GM23248 (cell line): Measurements from ENCODE around the gene PAGE2B. TPM values are rescaled to one million over a fixed set of nuclear protein-coding genes. Genes with fewer than 3 reads are reported as not detected.

Experiments
- DNase-seq: peaks from one replicate; pipeline ENCODE4 v3.0.0-alpha.2; 2015
- H2AFZ ChIP-seq: fragments of 200-600 bp; sonication (generic); 2 replicates; pipeline ENCODE4 v1.6.1; 2016; ENCODE audit warnings: antibody characterized with exemption
- H3F3A ChIP-seq: fragments of 200-600 bp; sonication (generic); 2 replicates; pipeline ENCODE4 v1.6.1; 2016; ENCODE audit warnings: mild to moderate bottlenecking, antibody characterized with exemption, mixed run types; ENCODE audit not compliant: insufficient read depth
- H3K27ac ChIP-seq: fragments of 200-600 bp; sonication (generic); 2 replicates; pipeline ENCODE4 v1.5.1; 2016; ENCODE audit warnings: mild to moderate bottlenecking
- H3K27me3 ChIP-seq: fragments of 200-600 bp; sonication (generic); replicated peaks from 2 replicates; pipeline ENCODE4 v1.6.1; 2016; ENCODE audit warnings: mild to moderate bottlenecking; ENCODE audit not compliant: insufficient read depth
- H3K36me3 ChIP-seq: fragments of 200-600 bp; sonication (generic); 2 replicates; pipeline ENCODE4 v1.6.1; 2016; ENCODE audit warnings: low read depth, mild to moderate bottlenecking
- H3K4me1 ChIP-seq: fragments of 200-600 bp; sonication (generic); 2 replicates; pipeline ENCODE4 v1.6.1; 2016; ENCODE audit warnings: mild to moderate bottlenecking; ENCODE audit not compliant: insufficient read depth
- H3K4me2 ChIP-seq: fragments of 200-600 bp; sonication (generic); one replicate; pipeline ENCODE4 v1.6.1; 2016; ENCODE audit warnings: mild to moderate bottlenecking; ENCODE audit not compliant: unreplicated experiment
- H3K4me3 ChIP-seq: fragments of 200-600 bp; sonication (generic); 2 replicates; pipeline ENCODE4 v1.5.1; 2016; ENCODE audit warnings: mild to moderate bottlenecking
- H3K79me2 ChIP-seq: fragments of 200-600 bp; sonication (generic); 2 replicates; pipeline ENCODE4 v1.6.1; 2016; ENCODE audit warnings: mild to moderate bottlenecking; ENCODE audit not compliant: insufficient read depth
- H3K9ac ChIP-seq: fragments of 200-600 bp; sonication (generic); 2 replicates; pipeline ENCODE4 v1.6.1; 2016; ENCODE audit warnings: mild to moderate bottlenecking
- H3K9me2 ChIP-seq: fragments of 200-600 bp; sonication (generic); 2 replicates; pipeline ENCODE4 v1.6.1; 2016; ENCODE audit warnings: mixed run types, mild to moderate bottlenecking, moderate library complexity; ENCODE audit not compliant: insufficient read depth
- H3K9me3 ChIP-seq: fragments of 200-600 bp; sonication (generic); one replicate; pipeline ENCODE4 v1.6.1; 2017; ENCODE audit warnings: low read depth
- H4K20me1 ChIP-seq: fragments of 200-600 bp; sonication (generic); 2 replicates; pipeline ENCODE4 v1.6.0; 2016; ENCODE audit not compliant: insufficient read depth
- EZH2 ChIP-seq: fragments of 200-600 bp; sonication (generic); IDR thresholded peaks from 2 replicates; pipeline ENCODE4 v1.6.1; 2018; ENCODE audit warnings: antibody characterized with exemption, mild to moderate bottlenecking; ENCODE audit not compliant: insufficient read depth, poor library complexity, severe bottlenecking
- EZH2phosphoT487 ChIP-seq: fragments of 200-600 bp; sonication (generic); IDR thresholded peaks from 2 replicates; pipeline ENCODE4 v1.6.1; 2018; ENCODE audit warnings: antibody characterized with exemption, moderate library complexity, mild to moderate bottlenecking, low read depth; ENCODE audit not compliant: insufficient read depth
- WGBS, 2 experiments: methylation state at CpG; one replicate each; pipeline ENCODE4 v1.1.6; 2015 to 2017; ENCODE audit warnings: low lambda C conversion rate in 2 of 2, low coverage in 1 of 2; ENCODE audit errors: missing lambda C conversion rate in 2 of 2; 5-methylcytosine and 5-hydroxymethylcytosine counted together
- in situ Hi-C: fragments of 300-500 bp; cut with MboI; formaldehyde crosslinking; loops from 2 replicates; pipeline ENCODE4 v1.15.0; 2020
- polyA plus RNA-seq: library from polyadenylated mRNA; unstranded; fragments of >200 nt; fragmentation: Nextera tagmentation; extraction: Ambion mirVana; gene quantifications from 2 replicates; pipeline ENCODE4 v1.2.1, GENCODE V29; 2016
- total RNA-seq: library from RNA; depleted of rRNA; stranded (reverse); fragments of >200 nt; shearing (Covaris generic); gene quantifications from 2 replicates; pipeline ENCODE4 v1.2.3, GENCODE V29; 2014

Gene PAGE2B
- total and polyA plus RNA-seq, 2 experiments from 2014 or later: not detected

GRCh38 chrX:55118574-55118973, 43.7 kb downstream of the PAGE2B start:
- TF ChIP-seq EZH2phosphoT487 (no peak), EZH2 (no peak)
- H3K9me3 ChIP-seq: no peaks in the 10 kb centered on the region
- no peaks in the 10 kb centered on the region for H3K4me1 ChIP-seq
- H3F3A ChIP-seq: no peaks in the 10 kb centered on the region
- 30 to 46% methylated on average over 3 of the region's 3 CpGs for WGBS, 2 experiments
- H3K27me3 ChIP-seq: no peaks in the 10 kb centered on the region
- H3K9me2 ChIP-seq: no peaks in the 10 kb centered on the region
- DNase-seq: no peak
- H4K20me1 ChIP-seq: no peaks in the 10 kb centered on the region
- H3K27ac ChIP-seq: no peak overlapping the region
- no peak overlapping the region for H2AFZ ChIP-seq
- no peaks in the 10 kb centered on the region for H3K79me2 ChIP-seq
- H3K36me3 ChIP-seq: no peaks in the 10 kb centered on the region
- in situ Hi-C loops: no loop called here
- no peak overlapping the region for H3K9ac ChIP-seq
- no peak overlapping the region for H3K4me2 ChIP-seq
- H3K4me3 ChIP-seq: no peak overlapping the region

- H3K79me2 ChIP-seq: no peaks in the 10 kb centered on the region
- in situ Hi-C loops: no loop called here
- H3K27me3 ChIP-seq: no peaks in the 10 kb centered on the region
- H3K9me2 ChIP-seq: no peaks in the 10 kb centered on the region
- H2AFZ ChIP-seq: no peak overlapping the region
- no peak overlapping the region for H3K27ac ChIP-seq
- no peaks in the 10 kb centered on the region for H3K36me3 ChIP-seq
- H3K4me1 ChIP-seq: no peaks in the 10 kb centered on the region
- no peak overlapping the region for H3K4me3 ChIP-seq
- no peak for DNase-seq
- no peaks in the 10 kb centered on the region for H3F3A ChIP-seq
- H3K9ac ChIP-seq: no peak overlapping the region
- no peak for TF ChIP-seq EZH2
- H4K20me1 ChIP-seq: no peaks in the 10 kb centered on the region
- H3K9me3 ChIP-seq: no peaks in the 10 kb centered on the region
- no peak overlapping the region for H3K4me2 ChIP-seq
These were observed 44.4 kb downstream of the PAGE2B start for GRCh38 chrX:55119271-55119670.

DNA sequence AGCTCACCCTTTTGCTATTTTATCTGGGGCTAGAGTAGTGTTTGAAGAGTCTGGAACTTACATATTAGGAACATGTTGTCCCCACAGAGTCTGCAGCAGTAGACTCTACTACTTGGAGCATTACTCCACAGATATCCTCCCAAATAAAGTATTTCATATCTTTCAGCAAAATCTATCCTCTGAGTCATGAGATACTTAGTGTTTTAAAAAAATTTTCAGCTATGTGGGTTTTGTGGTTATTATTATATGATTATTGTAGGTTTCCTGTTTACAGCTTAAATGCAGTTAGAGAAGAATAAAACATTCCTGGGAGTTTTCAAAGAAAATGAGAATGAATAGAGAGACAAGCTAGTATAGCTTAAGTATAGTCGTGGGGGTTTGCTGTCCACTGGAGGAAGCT, 44.9 kb downstream of the PAGE2B start:
- DNase-seq: no peak
- H3K4me2 ChIP-seq: no peak overlapping the region
- no peaks in the 10 kb centered on the region for H3K36me3 ChIP-seq
- no peaks in the 10 kb centered on the region for H3K9me3 ChIP-seq
- H3K9ac ChIP-seq: no peak overlapping the region
- no peak overlapping the region for H2AFZ ChIP-seq
- H3K79me2 ChIP-seq: no peaks in the 10 kb centered on the region
- no peaks in the 10 kb centered on the region for H3K27me3 ChIP-seq
- H4K20me1 ChIP-seq: no peaks in the 10 kb centered on the region
- no peaks in the 10 kb centered on the region for H3K4me1 ChIP-seq
- H3F3A ChIP-seq: no peaks in the 10 kb centered on the region
- TF ChIP-seq EZH2phosphoT487 (no peak), EZH2 (no peak)
- WGBS, 2 experiments: 0% methylated on average over 1 of the region's 1 CpG
- H3K4me3 ChIP-seq: no peak overlapping the region
- in situ Hi-C loops: no loop called here
- no peak overlapping the region for H3K27ac ChIP-seq
- no peaks in the 10 kb centered on the region for H3K9me2 ChIP-seq

DNA sequence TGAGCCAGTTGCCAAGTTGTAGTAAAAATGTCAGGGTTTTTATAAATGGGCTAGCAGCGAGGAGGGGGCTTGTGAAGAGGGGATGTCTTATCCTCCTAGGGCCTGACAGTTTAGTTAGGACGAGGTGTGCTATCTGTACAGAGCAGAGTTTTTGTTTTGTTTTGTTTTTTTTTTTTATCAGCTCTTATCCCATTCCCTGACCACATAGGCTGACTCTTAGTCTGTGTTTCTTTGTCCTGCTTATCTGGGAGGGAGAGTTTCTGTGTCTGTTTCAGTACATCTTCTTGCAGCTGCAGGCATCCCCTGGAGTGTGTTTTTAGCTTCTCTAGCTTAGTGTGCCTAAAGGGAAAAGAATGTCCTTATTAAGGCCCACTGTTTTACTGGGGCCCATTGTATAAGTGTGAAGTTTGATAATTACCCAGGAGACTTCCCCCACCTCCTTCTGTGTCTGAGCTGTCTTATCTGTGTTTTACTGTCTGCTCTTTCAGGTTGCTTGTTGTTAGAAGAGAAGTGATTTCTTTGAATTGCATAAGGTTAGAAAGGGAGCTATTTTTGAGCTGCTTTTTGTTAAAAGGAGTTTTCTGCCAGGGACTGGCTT, 46.0 kb downstream of the PAGE2B start:
- H3K4me3 ChIP-seq: no peak overlapping the region
- in situ Hi-C loops: no loop called here
- TF ChIP-seq EZH2 (no peak), EZH2phosphoT487 (no peak)
- H3K27ac ChIP-seq: no peak overlapping the region
- H3K27me3 ChIP-seq: no peaks in the 10 kb centered on the region
- no peak overlapping the region for H3K4me2 ChIP-seq
- no peaks in the 10 kb centered on the region for H3K4me1 ChIP-seq
- no peak overlapping the region for H2AFZ ChIP-seq
- no peaks in the 10 kb centered on the region for H3K79me2 ChIP-seq
- WGBS, 2 experiments: 7 to 40% methylated on average over 1 to 2 of the region's 2 CpGs
- DNase-seq: no peak
- H3K36me3 ChIP-seq: no peaks in the 10 kb centered on the region
- H3F3A ChIP-seq: no peaks in the 10 kb centered on the region
- no peak overlapping the region for H3K9ac ChIP-seq
- H4K20me1 ChIP-seq: no peaks in the 10 kb centered on the region
- no peaks in the 10 kb centered on the region for H3K9me2 ChIP-seq
- no peaks in the 10 kb centered on the region for H3K9me3 ChIP-seq

- in situ Hi-C loops: no loop called here
These were observed 49.1 kb downstream of the PAGE2B start for GRCh38 chrX:55123900-55124299.

More at GRCh38 chrX:55123900-55124299, 49.1 kb downstream of the PAGE2B start:
- H3K4me3 ChIP-seq: no peak overlapping the region
- no peaks in the 10 kb centered on the region for H3K9me2 ChIP-seq
- H3K27me3 ChIP-seq: no peaks in the 10 kb centered on the region
- no peaks in the 10 kb centered on the region for H3F3A ChIP-seq
- H3K79me2 ChIP-seq: no peaks in the 10 kb centered on the region
- DNase-seq: no peak
- no peak overlapping the region for H3K9ac ChIP-seq
- H2AFZ ChIP-seq: no peak overlapping the region
- H4K20me1 ChIP-seq: no peaks in the 10 kb centered on the region
- no peak overlapping the region for H3K27ac ChIP-seq
- TF ChIP-seq EZH2: no peak
- no peak for TF ChIP-seq EZH2phosphoT487
- no peaks in the 10 kb centered on the region for H3K4me1 ChIP-seq
- no peaks in the 10 kb centered on the region for H3K36me3 ChIP-seq
- H3K4me2 ChIP-seq: no peak overlapping the region
- WGBS, 2 experiments: 86 to 89% methylated on average over 5 to 7 of the region's 7 CpGs
- H3K9me3 ChIP-seq: no peaks in the 10 kb centered on the region
